H9 (cell line): ENCODE measurements around the gene HPCAL4. TPM values are rescaled to one million over a fixed set of nuclear protein-coding genes. Genes with fewer than 3 reads are reported as not detected.

Source experiments
- DNase-seq: peaks from one replicate; pipeline ENCODE4 v3.0.0-alpha.2; 2017
- H2AFZ ChIP-seq: one replicate; pipeline ENCODE4 v1.6.1; 2013; ENCODE audit warnings: mild to moderate bottlenecking, low read length, control low read depth, moderate library complexity
- H2AK5ac ChIP-seq: 2 replicates; pipeline ENCODE4 v1.6.1; 2013; ENCODE audit warnings: low read length, control low read depth, mixed read lengths; ENCODE audit not compliant: insufficient read length
- H2BK120ac ChIP-seq: one replicate; pipeline ENCODE4 v1.6.1; 2013; ENCODE audit warnings: low read depth, mild to moderate bottlenecking, low read length, control low read depth, inconsistent platforms; ENCODE audit not compliant: poor library complexity, severe bottlenecking
- H2BK12ac ChIP-seq: 2 replicates; pipeline ENCODE4 v1.6.1; 2013; ENCODE audit warnings: low read length, control low read depth, mixed read lengths, low read depth; ENCODE audit not compliant: insufficient read length
- H2BK15ac ChIP-seq: 2 replicates; pipeline ENCODE4 v1.6.1; 2013; ENCODE audit warnings: low read depth, low read length, control low read depth
- H2BK20ac ChIP-seq: one replicate; pipeline ENCODE4 v1.6.1; 2013; ENCODE audit warnings: low read depth, mild to moderate bottlenecking, low read length, control low read depth, inconsistent platforms; ENCODE audit not compliant: poor library complexity, severe bottlenecking
- H2BK5ac ChIP-seq: 2 replicates; pipeline ENCODE4 v1.6.1; 2013; ENCODE audit warnings: low read length, control low read depth, mixed read lengths; ENCODE audit not compliant: insufficient read length
- H3K14ac ChIP-seq: 2 replicates; pipeline ENCODE4 v1.6.1; 2013; ENCODE audit warnings: low read length, control low read depth; ENCODE audit not compliant: insufficient read depth
- H3K18ac ChIP-seq: 2 replicates; pipeline ENCODE4 v1.6.1; 2013; ENCODE audit warnings: low read depth, mild to moderate bottlenecking, mixed read lengths, low read length, control low read depth; ENCODE audit not compliant: insufficient read length
- H3K23ac ChIP-seq: 2 replicates; pipeline ENCODE4 v1.6.1; 2013; ENCODE audit warnings: low read length, control low read depth, mixed read lengths, low read depth; ENCODE audit not compliant: insufficient read length
- H3K23me2 ChIP-seq: 2 replicates; pipeline ENCODE4 v1.6.1; 2013; ENCODE audit warnings: low read depth, mild to moderate bottlenecking, mixed read lengths, low read length, control low read depth; ENCODE audit not compliant: insufficient read length, poor library complexity, severe bottlenecking
- H3K27ac ChIP-seq: 2 replicates; pipeline ENCODE4 v1.5.1; 2013; ENCODE audit warnings: low read length, control low read depth, mixed read lengths, low read depth; ENCODE audit not compliant: insufficient read length
- H3K27me3 ChIP-seq: 2 replicates; pipeline ENCODE4 v1.6.1; 2013; ENCODE audit warnings: low read length, control low read depth, inconsistent platforms; ENCODE audit not compliant: insufficient read depth
- H3K4ac ChIP-seq: 2 replicates; pipeline ENCODE4 v1.6.1; 2013; ENCODE audit warnings: low read depth, mild to moderate bottlenecking, control low read depth, inconsistent platforms, low read length, moderate library complexity
- H3K4me1 ChIP-seq: 2 replicates; pipeline ENCODE4 v1.6.1; 2013; ENCODE audit warnings: low read length, control low read depth, inconsistent platforms; ENCODE audit not compliant: insufficient read depth
- H3K4me2 ChIP-seq: 2 replicates; pipeline ENCODE4 v1.6.1; 2013; ENCODE audit warnings: low read length, control low read depth, mixed read lengths; ENCODE audit not compliant: insufficient read length, insufficient read depth
- H3K56ac ChIP-seq: 2 replicates; pipeline ENCODE4 v1.6.1; 2013; ENCODE audit warnings: low read depth, mild to moderate bottlenecking, mixed read lengths, low read length, control low read depth; ENCODE audit not compliant: insufficient read length
- H3K79me1 ChIP-seq: 2 replicates; pipeline ENCODE4 v1.6.1; 2013; ENCODE audit warnings: low read depth, mild to moderate bottlenecking, moderate library complexity, low read length, control low read depth, inconsistent platforms; ENCODE audit not compliant: insufficient read depth, poor library complexity, severe bottlenecking
- H3K79me2 ChIP-seq: 2 replicates; pipeline ENCODE4 v1.6.1; 2013; ENCODE audit warnings: low read length, control low read depth, inconsistent platforms; ENCODE audit not compliant: insufficient read depth
- H3K9ac ChIP-seq: 2 replicates; pipeline ENCODE4 v1.6.1; 2013; ENCODE audit warnings: low read length, control low read depth, mixed read lengths; ENCODE audit not compliant: insufficient read length; ENCODE audit errors: extremely low read depth
- H3K9me3 ChIP-seq: one replicate; pipeline ENCODE4 v1.6.1; 2013; ENCODE audit warnings: low read depth, low read length, inconsistent platforms; ENCODE audit not compliant: control insufficient read depth
- H3T11ph ChIP-seq: one replicate; pipeline ENCODE4 v1.6.1; 2013; ENCODE audit warnings: mild to moderate bottlenecking, low read length, control low read depth, inconsistent platforms
- H4K20me1 ChIP-seq: one replicate; pipeline ENCODE4 v1.6.1; 2013; ENCODE audit not compliant: control insufficient read depth, insufficient read length, insufficient read depth
- H4K5ac ChIP-seq: 2 replicates; pipeline ENCODE4 v1.6.1; 2013; ENCODE audit warnings: low read depth, mild to moderate bottlenecking, mixed read lengths, low read length, control low read depth; ENCODE audit not compliant: insufficient read length
- H4K8ac ChIP-seq: replicated peaks from 2 replicates; pipeline ENCODE4 v1.6.1; 2013; ENCODE audit warnings: low read length, control low read depth, mixed read lengths, low read depth; ENCODE audit not compliant: insufficient read length
- H4K91ac ChIP-seq: 2 replicates; pipeline ENCODE4 v1.6.1; 2013; ENCODE audit warnings: low read depth, mild to moderate bottlenecking, moderate library complexity, mixed read lengths, low read length, control low read depth; ENCODE audit not compliant: insufficient read length
- H3K27ac Mint-ChIP-seq, 3 experiments: 2 replicates in 2 of 3; 3 replicates in 1 of 3; pipeline ENCODE4 v1.8.0; 2020 to 2021; ENCODE audit warnings: mixed read lengths in 3 of 3, mild to moderate bottlenecking in 1 of 3, moderate library complexity in 1 of 3
- H3K27me3 Mint-ChIP-seq: 2 replicates; pipeline ENCODE4 v1.8.0; 2021; ENCODE audit warnings: low read depth, mild to moderate bottlenecking, moderate library complexity, mixed read lengths
- H3K36me3 Mint-ChIP-seq, 3 experiments: 2 replicates in 2 of 3; 3 replicates in 1 of 3; pipeline ENCODE4 v1.8.0; 2020 to 2021; ENCODE audit warnings: low read depth in 3 of 3, mixed read lengths in 3 of 3; ENCODE audit not compliant: insufficient read depth in 1 of 3
- H3K4me1 Mint-ChIP-seq, 2 experiments: 2 replicates each; pipeline ENCODE4 v1.8.0; 2020; ENCODE audit warnings: mixed read lengths in 2 of 2
- H3K4me3 Mint-ChIP-seq, 2 experiments: 2 replicates in 1 of 2; 3 replicates in 1 of 2; pipeline ENCODE4 v1.8.0; 2020 to 2021; ENCODE audit warnings: mild to moderate bottlenecking in 2 of 2, mixed read lengths in 2 of 2, moderate library complexity in 1 of 2
- H3K9me3 Mint-ChIP-seq, 2 experiments: 2 replicates in 1 of 2; 3 replicates in 1 of 2; pipeline ENCODE4 v1.8.0; 2020; ENCODE audit warnings: mild to moderate bottlenecking in 2 of 2, mixed read lengths in 2 of 2, moderate library complexity in 1 of 2
- CTCF ChIP-seq: fragments of 200-600 bp; sonication (generic); conservative IDR thresholded peaks from 3 replicates; pipeline ENCODE4 v1.8.0; 2021; ENCODE audit warnings: antibody characterized with exemption, mild to moderate bottlenecking
- WGBS: extraction: QIAGEN DNeasy Blood & Tissue Kit; methylation state at CpG from one replicate; pipeline ENCODE4 v1.1.7; 2013; ENCODE audit warnings: missing lambda C conversion rate, low lambda C conversion rate, mixed read lengths; ENCODE audit not compliant: insufficient read length; ENCODE audit errors: extremely low coverage; 5-methylcytosine and 5-hydroxymethylcytosine counted together
- total RNA-seq: library from RNA; stranded (reverse); gene quantifications from 2 replicates; pipeline ENCODE4 v1.2.1, GENCODE V29; 2021

HPCAL4 gene
- total RNA-seq, 1 experiment from 2014 or later: 0.15 TPM

GRCh38 chr1:39677645-39678044 lies 13.6 kb downstream of the HPCAL4 start:
- Histone ChIP-seq H3K9ac (no peak overlapping the region), H3K18ac (no peak overlapping the region), H2BK12ac (no peak overlapping the region), H2BK15ac (no peak overlapping the region), H3K14ac (no peak overlapping the region), H4K20me1 (no peaks in the 10 kb centered on the region), H3K4me2 (no peak overlapping the region), H3K27ac (no peak overlapping the region), H3K79me2 (no peaks in the 10 kb centered on the region), H4K8ac (no peak overlapping the region), H3K4ac (no peak overlapping the region), H2AK5ac (no peak overlapping the region), H2BK120ac (no peak overlapping the region), H4K5ac (no peak overlapping the region), H3K9me3 (no peaks in the 10 kb centered on the region), H3K23me2 (no peaks in the 10 kb centered on the region), H3K79me1 (no peaks in the 10 kb centered on the region), H3K23ac (no peak overlapping the region), H2AFZ (no peak overlapping the region), H4K91ac (no peak overlapping the region), H2BK20ac (no peak overlapping the region), H3K27me3 (peaks cover 76% of the 10 kb centered on the region), H2BK5ac (no peak overlapping the region), H3K4me1 (no peaks in the 10 kb centered on the region), H3T11ph (no peak overlapping the region), H3K56ac (no peak overlapping the region)
- H3K9me3 Mint-ChIP-seq: no peaks in the 10 kb centered on the region; a peak in 1 of 5 replicates
- TF ChIP-seq CTCF: no peak
- DNase-seq: no peak
- H3K27me3 Mint-ChIP-seq: peaks cover 99% of the 10 kb centered on the region
- no peak overlapping the region for H3K27ac Mint-ChIP-seq
- no peak overlapping the region for H3K4me3 Mint-ChIP-seq
- WGBS: no CpG with 5 or more reads among the region's 4 CpGs
- H3K4me1 Mint-ChIP-seq: no peaks in the 10 kb centered on the region
- H3K36me3 Mint-ChIP-seq: no peaks in the 10 kb centered on the region; a peak in 1 of 7 replicates
